ENCODE results near the gene MTF2.
"Not testable (repeated sequence)": the region's sequence is repeated elsewhere in the genome, so short reads cannot be mapped to it uniquely, and the experiment has no call there.

The MTF2 gene

DNA sequence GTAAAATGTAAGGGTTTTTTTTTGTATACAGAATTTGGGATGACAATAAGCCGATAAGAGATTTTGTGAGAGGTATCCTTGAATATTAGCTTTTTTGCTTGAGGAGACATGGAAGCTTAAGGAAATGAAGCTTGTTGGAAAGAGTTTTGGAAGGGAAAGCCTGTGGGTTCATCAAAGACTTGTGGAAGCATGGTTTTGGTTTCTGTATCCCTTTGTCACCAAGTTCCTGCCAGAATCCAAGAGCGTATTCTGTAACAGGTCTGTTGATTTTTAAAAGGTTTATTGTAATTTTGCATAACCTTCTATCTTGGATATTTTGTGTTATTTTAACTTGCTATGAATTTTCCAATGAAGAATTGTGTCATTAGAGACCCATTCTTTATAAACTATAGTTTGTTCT, 63.1 kb downstream of the MTF2 start:
- no peak for DNase-seq (ENCODE audit: low read depth, low spot score)

DNA sequence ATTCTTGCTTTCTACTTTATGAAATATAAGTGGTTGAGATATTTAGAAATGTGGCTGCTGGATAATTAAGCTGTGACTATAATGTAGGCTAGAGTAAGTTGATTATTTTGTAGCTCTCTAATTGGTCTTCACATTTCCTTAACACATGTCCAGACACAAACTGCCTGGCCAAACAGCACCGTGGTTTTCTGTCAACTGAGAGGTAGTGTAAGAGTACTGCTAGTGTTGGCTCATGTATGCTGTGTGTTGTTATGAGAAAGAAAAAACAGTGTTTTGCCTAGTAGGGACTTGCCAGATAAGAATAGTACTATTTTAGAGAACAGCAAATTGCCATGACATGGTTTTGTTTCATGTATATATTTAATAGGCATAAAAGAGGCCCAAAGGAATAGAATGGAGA, 64.1 kb downstream of the MTF2 start:
- no peak for DNase-seq (ENCODE audit: low read depth, low spot score)

DNA sequence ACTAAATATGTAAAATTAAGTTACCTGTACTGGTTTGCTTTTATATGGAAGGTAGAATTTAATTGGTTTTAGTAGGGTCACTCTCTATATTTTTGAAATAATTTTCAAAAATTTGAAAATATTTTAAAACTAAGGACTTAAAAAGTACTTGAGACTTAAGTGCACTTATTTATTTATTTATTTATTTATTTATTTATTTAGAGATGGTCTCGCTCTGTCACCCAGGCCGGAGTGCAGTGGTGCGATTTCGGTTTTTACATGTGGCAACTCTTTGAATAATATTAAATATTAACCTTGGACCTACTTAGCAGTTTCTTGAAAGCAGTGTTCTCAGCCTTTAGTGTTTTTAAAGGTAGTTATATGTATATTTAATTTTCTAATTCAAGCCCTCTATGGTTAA, 64.7 kb downstream of the MTF2 start:
- no peak for DNase-seq (ENCODE audit: low read depth, low spot score)

DNA sequence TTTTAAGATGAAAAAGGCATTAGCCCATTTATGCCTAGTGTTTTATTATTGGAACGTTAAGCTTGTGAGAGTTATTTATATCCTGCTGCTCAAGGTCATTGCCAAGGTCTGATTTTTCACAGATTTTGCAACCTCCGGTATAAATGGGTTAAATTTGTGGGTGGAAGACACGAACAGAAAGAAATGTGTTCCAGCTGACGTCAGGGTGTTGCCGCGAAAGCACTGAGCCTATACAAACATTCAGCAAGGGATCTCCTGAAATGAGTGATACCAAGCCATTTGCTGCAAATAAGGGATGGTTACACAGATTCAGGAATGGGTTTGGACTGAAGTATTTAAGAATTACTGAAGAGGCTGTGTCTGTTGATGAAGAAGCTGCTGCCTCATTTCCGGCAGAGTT, 68.9 kb downstream of the MTF2 start:
- DNase-seq (ENCODE audit: low read depth, low spot score), result no peak

DNA sequence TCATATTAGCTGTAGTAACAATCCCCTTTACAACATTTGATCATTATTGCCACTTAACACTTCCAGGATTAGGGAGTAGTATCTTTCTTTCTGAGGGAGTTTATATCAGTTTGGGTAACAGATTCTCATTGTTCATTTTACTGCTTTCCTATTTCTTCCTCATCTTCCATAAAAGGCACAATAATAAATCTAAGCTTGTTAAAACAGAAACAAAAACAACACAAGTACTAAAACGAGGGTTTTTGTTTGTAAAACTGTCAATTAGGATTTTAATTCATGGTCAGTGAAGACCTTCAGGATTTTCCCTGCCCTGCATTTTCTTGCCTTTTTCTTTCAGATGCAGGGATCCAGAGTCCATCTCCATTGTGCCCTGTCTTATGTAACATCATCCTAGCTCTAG, 71.6 kb downstream of the MTF2 start:
- no peak for DNase-seq (ENCODE audit: low read depth, low spot score)

DNA sequence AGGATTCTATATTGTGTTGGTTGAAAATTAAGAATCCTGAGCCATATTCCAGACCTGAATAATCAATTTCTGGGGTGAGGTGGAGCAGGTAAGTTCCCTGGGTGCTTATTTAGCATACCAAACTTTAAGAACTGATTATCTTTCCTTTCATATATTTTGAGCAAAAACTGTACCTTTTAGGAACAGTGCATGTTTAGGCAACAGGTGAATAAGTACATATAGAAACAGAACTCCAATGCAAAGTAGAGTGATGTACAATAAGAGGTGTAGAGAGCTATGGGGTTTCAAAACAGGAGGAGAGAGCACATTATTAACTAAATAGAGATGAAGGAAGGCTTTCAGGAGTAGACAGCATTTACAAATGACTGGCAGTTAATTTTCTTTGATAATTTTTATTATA, 72.4 kb downstream of the MTF2 start:
- no peak for DNase-seq (ENCODE audit: low read depth, low spot score)

DNA sequence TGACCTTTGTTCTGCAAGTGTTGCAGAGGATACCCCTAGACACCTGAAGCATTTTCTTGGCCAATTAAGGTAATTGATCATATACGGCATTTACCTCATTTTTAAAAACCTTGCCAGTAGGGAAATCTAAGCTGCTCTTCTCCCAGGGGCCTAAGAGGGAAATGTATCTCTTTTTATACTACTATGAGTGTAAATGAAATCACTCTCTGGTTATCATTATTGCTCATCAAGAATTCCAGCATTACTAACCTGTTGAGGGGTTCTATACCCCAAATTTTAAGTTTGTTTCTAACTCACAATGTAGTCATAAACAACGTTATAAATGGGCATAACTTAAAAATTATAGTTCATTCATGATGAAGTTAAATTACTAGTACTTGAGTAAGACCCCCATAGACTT, 73.8 kb downstream of the MTF2 start:
- no peak for DNase-seq (ENCODE audit: low read depth, low spot score)

DNA sequence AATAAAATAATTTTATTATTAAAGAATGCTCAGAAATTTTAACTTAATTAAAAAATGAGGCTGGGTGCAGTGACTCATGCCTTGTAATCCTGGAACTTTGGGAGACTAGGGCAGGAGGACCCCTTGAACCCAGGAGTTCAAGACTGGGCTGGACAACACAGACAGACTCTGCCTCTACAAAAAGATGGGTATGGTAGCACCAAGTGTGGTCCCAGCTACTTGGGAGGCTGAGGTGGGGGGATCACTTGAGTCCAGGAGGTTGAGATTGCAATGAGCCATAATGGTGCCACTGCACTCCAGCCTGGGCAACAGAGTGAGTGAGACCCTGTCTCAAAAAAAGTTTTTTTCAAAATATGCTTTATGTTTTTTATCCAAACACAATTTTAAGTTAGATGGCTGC, 75.8 kb downstream of the MTF2 start:
- DNase-seq (ENCODE audit: low read depth, low spot score), result no peak

DNA sequence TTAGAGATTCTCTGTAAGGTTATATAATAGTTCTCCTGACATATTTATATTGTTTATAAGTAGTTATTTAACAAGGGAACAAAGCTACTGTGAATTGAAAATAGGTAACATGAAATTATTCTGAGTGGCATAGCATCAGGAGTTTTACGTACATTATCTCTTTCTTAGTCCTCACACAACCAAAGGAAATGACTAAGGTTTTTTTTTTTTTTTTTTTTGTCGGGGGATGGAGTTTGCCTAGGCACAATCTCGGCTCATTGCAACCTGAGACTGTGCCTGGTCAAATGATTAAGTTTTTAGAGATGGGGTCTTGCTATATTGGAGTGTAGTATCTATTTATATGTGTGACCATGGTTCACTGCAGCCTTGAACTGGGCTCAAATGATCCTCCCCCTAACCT, 76.3 kb downstream of the MTF2 start:
- no peak for DNase-seq (ENCODE audit: low read depth, low spot score)

DNA sequence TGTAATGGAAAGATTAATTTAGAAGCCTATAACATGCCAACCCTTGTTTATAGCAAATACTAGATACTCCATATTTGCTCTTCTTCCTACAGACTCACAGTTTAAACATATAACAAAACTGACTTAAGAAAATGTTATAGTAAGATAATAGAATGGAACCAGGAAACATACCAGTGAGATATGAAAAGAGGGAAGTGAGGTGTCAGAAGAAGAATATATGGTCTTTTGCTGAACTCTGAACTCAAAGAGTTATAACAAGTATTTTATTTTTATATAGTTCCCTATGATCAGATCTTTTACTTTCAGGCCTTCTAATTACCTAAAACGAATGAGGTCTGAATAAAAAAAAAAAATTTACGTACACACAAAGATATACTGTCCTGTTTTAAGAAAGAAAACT, 80.3 kb downstream of the MTF2 start:
- DNase-seq (ENCODE audit: low read depth, low spot score), result no peak

DNA sequence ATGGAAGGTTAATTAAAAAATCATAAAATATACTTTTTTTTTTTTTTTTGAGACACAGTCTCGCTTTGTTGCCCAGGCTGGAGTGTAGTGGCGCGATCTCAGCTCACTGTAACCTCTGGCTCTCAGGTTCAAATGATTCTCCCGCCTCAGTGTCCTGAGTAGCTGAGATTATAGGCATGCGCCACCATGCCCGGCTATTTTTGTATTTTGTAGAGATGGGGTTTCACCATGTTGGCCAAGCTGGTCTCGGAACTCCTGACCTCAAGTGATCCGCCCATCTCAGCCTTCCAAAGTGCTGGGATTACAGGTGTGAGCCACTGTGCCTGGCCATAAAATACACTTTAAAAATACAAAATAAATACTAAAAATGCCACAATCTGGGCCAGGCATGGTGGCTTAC, 84.2 kb downstream of the MTF2 start:
- DNase-seq (ENCODE audit: low read depth, low spot score), result not testable (repeated sequence)

DNA sequence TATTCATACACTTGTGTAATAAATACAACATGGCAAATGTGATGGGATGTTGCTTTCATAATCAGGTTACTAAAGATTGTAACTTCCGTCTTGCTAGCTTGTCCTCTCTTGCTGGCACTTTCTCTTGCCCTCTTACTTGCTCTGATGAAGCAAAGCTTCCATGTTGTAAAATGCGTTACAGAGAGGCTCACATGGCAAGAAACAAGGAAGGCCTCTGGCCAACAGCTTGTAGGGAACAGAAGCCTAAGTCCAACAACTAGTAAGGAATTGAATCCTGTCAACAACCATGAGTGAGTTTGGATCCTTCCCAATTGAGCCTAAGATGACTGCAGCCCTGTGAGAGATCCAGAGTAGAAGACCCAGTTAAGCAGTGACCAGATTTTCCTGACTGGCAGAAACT, 85.7 kb downstream of the MTF2 start:
- DNase-seq (ENCODE audit: low read depth, low spot score), result no peak

DNA sequence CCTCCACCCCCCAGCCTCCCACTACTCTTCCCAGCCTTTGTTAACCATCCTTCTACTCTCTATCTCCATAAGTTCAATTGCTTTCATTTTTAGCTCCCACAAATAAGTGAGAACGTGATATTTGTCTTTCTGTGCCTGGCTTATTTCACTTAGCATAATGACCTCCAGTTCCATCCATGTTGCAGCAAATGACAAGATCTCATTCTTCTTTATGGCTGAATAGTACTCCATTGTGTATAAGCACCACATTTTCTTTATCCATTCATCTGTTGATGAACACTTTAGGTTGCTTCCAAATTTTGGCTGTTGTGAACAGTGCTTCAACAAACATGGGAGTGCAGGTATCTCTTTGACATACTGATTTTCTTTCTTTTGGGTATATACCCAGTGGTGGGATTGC, 86.8 kb downstream of the MTF2 start:
- DNase-seq (ENCODE audit: low read depth, low spot score), result not testable (repeated sequence)

DNA sequence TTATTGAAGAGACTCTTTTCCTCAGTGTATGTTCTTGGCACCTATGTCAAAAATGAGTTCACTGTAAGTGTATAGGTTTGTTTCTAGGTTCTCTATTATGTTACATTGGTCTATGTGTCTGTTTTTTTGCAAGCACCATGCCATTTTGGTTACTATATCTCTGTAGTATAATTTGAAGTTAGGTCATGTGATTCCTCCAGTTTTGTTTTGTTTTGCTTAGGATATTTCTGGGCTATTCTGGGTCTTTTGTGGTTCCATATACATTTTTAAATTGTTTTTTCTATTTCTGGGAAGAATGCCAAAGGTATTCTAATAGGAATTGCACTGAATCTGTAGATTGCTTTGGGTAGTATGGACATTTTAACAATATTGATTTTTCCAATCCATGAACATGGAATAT, 87.9 kb downstream of the MTF2 start:
- no peak for DNase-seq (ENCODE audit: low read depth, low spot score)

DNA sequence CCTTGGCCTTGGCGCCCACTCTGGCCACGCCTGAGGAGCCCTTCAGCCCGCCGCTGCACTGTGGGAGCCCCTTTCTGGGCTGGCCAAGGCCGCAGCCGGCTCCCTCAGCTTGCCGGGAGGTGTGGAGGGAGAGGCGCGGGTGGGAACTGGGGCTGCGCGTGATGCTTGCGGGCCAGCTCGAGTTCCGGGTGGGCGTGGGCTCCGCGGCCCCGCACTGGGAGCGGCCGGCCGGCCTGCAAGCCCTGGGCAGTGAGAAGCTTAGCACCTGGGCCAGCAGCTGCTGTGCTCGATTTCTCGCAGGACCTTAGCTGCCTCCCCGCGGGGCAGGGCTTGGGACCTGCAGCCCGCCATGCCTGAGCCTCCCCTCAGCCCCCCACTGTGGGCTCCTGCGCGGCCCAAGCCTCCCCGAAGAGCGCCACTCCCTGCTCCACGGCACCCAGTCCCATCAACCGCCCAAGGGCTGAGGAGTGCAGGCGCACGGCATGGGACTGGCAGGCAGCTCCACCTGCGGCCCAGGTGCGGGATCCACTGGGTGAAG, 91.1 kb downstream of the MTF2 start:
- not testable (repeated sequence) for DNase-seq (ENCODE audit: low read depth, low spot score)

DNA sequence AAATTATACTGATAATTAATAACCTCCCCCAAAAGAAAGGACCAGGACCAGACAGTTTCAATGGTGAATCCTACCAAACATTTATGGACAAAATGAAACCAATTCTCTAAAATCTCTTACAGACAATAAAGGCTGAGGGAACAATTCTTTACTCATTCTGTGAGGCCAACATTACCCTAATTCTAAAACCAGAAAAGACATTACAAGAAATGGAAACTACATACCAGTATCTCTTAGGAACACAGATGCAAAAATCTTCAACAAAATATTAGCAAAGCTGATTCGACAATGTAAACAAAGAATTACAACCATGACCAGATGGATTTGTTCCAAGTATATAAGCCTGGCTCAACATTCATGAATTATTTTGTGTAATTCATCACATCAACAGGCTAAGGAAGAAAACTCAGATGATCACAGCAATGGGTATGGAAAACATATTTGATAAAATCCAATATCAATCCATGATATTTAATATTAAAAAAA, 92.5 kb downstream of the MTF2 start:
- DNase-seq (ENCODE audit: low read depth, low spot score), result no peak

DNA sequence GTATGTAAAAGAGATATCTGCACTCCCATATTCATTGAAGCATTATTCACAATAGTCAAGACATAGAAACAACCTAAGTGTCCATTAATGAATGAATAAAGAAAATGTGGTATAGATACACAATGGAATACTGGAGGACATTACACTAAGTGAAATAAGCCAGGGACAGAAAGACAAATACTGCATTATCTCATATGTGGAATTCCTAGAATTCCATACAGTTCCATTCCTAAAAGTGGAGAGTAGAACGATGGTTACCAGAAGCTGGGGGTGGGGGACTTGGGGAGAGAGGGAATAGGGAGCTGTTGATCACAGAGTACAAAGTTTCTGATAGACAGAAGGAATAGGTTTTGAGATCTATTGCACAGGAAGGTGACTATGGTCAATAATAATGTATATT, 93.7 kb downstream of the MTF2 start:
- DNase-seq (ENCODE audit: low read depth, low spot score), result no peak

DNA sequence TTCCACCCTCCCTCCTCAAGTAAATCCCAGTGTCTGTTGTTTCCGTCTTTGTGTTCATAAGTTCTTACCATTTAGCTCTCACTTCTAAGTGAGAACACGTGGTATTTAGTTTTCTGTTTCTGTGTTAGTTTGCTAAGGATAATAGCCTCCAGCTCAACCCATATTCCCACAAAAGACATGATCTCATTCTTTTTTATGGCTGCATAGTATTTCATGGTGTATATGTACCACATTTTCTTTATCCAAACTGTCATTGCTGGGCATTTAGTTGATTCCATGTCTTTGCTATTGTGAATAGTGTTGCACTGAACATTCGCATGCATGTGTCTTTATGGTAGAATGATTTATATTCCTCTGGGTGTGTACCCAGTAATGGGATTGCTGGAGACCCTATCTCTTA, 95.6 kb downstream of the MTF2 start:
- DNase-seq (ENCODE audit: low read depth, low spot score), result not testable (repeated sequence)

DNA sequence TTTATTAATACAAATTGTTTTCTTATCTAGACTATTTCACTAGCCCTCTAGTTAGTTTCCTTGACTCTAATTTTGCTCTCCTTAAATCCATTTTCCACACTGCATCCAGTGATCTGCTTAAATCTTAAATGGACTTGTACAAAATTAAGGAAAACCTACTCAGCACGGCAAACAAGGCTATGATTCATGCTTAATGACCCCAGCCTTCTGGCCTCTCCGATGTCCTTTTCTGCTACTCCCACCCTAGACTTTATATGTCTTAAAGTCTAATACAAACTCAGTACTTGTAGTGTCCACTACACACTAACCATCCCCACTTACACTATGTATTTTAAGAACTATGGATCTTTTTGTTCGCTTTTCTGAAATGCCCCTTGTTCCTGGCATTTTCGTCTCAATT, 98.9 kb downstream of the MTF2 start:
- DNase-seq (ENCODE audit: low read depth, low spot score), result no peak

DNA sequence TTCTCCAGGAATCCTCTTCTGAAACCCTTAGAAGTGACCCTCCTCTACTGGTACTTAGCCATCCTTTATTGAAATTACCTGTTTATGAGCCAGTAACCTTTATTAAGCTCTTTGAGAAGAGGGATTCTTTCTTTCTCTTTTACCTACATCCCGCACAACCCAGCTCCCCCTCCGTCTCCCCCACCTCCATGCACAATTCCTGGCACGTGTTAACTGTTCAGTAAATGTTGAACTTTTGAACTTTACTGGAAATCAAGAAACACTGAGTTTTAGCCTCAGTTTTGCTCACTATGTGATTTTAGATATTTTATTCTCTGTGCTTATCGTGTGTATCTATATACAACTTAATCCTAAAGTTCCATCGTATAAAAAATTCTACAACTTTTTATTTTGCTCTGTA, 99.3 kb downstream of the MTF2 start:
- DNase-seq (ENCODE audit: low read depth, low spot score), result no peak

DNA sequence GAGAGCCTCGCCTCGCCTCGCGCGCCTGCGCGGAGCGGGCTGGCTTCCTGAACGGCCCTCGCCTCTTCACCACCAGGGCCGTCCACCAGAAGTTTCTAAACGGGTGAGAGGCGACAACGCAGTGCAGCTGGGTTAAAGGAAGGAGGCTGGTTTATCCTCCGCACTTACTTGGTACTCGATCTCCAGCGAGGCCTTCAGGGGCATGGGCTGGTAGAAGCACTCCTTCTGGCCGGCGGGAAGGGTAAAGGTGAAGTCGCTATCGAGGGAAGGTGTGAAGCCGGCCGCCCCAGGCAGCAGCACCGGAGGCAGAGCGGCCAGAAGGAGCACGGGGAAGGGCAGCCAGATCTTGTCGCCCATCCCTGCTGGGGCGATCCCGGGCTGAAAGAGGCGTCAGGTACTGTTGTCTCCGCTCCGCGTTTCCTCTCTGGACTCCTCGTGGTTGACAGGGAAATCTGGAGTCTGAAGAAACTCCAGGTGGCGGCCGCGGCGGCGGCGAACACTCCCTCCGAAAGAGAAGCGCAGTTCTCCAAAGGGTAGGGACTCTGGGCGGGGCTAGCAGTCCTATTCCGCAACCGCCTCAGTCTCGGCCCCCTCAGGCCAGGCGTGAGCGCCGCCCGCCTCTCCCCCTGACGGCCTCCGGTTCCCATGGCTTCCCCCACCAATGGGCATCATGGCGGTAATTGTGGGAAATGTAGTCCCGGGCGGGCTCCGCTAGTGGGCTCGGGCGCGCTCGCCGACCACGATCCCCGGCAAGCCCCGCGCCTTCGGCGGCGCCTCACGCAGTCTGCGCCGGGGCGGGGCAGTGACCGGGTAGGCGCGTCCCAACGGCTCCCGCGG, 101.0 kb downstream of the MTF2 start, which contains the start of gene TMED5:
TMED5 (minus strand) TSS at position 528 of the 837 bp plus-strand sequence; CDS start at position 357, 171 bp downstream.
- peak; percentile 88 for DNase-seq (ENCODE audit: low read depth, low spot score)

DNA sequence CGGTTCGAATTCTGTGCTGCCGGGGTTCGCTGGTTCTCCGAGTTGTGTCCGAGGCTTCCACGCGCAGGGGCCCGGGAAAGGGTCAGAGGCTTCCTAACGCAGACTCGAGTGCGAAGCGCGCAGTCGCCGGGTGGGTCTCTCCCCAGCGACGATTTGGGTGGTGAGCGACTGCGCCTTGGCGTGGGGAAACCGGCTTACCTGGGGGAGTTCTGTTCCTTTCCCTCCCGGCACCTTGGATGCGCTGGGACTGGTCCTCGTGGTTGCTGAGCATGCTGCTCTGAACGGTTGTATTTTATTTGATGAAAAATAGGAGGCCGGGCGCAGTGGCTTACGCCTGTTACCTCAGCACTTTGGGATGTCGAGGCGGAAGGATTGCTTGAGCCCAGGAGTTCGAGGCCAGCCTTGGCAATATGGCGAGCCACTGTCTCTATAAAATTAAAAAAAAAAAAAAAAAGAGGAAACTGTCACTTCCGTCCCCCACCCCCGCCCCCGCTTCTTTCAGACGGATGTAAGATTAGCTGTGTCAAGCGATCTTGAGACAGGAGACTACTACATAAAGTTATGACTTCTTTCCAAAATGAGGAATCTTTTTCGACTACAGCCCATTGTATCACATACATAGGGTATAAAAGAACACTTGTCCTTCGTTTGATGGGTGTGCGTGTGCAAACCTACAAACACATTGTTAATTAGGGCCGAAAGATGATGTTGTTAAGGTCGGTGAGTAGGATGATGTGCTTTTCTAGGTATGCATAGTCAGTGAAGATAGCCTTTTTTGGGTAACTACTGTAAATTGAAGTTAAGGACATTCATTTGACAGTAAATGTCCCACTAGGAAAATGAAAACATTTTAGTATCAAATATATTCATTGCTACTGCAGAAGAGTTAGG, 101.9 kb downstream of the MTF2 start, which contains the start of gene CCDC18:
CCDC18 (plus strand) TSS at position 2 of the 891 bp plus-strand sequence. CDS start 2,638 bp downstream, outside the sequence.
- no peak for DNase-seq (ENCODE audit: low read depth, low spot score)

All from iPS DF 19.7 (cell line).